ENCODE measurements around the gene GABRG3. TPM values are rescaled to one million over a fixed set of nuclear protein-coding genes. Genes with fewer than 3 reads are reported as not detected.

GABRG3 gene
- total and polyA plus RNA-seq, 11 donors: not detected

GRCh38 chr15:27254801-27255200 lies 283.8 kb downstream of the GABRG3 start:
- DNase-seq: no peak
- Histone ChIP-seq H3K4me1 (no peaks in the 10 kb centered on the region), H3K4me3 (no peak overlapping the region), H3K27me3 (peaks cover 0 to 13% (median 0%) of the 10 kb centered on the region in 9 donors), H3K36me3 (no peaks in the 10 kb centered on the region), H3K9me3 (no peaks in the 10 kb centered on the region), H3K27ac (no peak overlapping the region)
- no peak for ATAC-seq
- intact Hi-C loops (cut with DNase I): no loop called here
- WGBS, 4 donors: 59 to 83% (median 67%) methylated on average over 2 to 3 of the region's 3 CpGs
- TF ChIP-seq POLR2A (IDR thresholded peaks at IDR 0.05): no peak

GRCh38 chr15:27256446-27256845 lies 285.5 kb downstream of the GABRG3 start:
- 78 to 84% (median 82%) methylated on average over 5 of the region's 5 CpGs for WGBS, 4 donors
- Histone ChIP-seq H3K27me3 (peaks cover 0 to 13% (median 0%) of the 10 kb centered on the region in 9 donors), H3K9me3 (no peaks in the 10 kb centered on the region), H3K4me1 (no peaks in the 10 kb centered on the region), H3K36me3 (no peaks in the 10 kb centered on the region), H3K4me3 (no peak overlapping the region), H3K27ac (no peak overlapping the region)
- no peak for TF ChIP-seq CTCF (IDR thresholded peaks at IDR 0.05)
- TF ChIP-seq POLR2A (IDR thresholded peaks at IDR 0.05): no peak
- ATAC-seq (no peak), DNase-seq (no peak)
- intact Hi-C loops (cut with DNase I): no loop called here

- 46 to 67% (median 51%) methylated on average over 4 of the region's 4 CpGs for WGBS, 4 donors
- Histone ChIP-seq H3K27ac (no peak overlapping the region), H3K4me3 (no peak overlapping the region), H3K9me3 (no peaks in the 10 kb centered on the region), H3K36me3 (no peaks in the 10 kb centered on the region), H3K4me1 (no peaks in the 10 kb centered on the region), H3K27me3 (peaks cover 0 to 5% (median 0%) of the 10 kb centered on the region in 9 donors)
- no peak for ATAC-seq
- TF ChIP-seq CTCF (IDR thresholded peaks at IDR 0.05) (no peak), POLR2A (IDR thresholded peaks at IDR 0.05) (no peak)
- intact Hi-C loops (cut with DNase I): no loop called here
- DNase-seq: no peak
These were observed 287.3 kb downstream of the GABRG3 start for GRCh38 chr15:27258287-27258686.

- 59 to 85% (median 71%) methylated on average over 4 of the region's 4 CpGs for WGBS, 4 donors
- H3K4me1 ChIP-seq: no peaks in the 10 kb centered on the region
- no peak overlapping the region for H3K4me3 ChIP-seq
- intact Hi-C loops (cut with DNase I): no loop called here
- H3K27ac ChIP-seq: no peak overlapping the region
- H3K9me3 ChIP-seq: peaks cover 0 to 3% (median 0%) of the 10 kb centered on the region in 12 donors
- ATAC-seq (no peak), DNase-seq (no peak)
- peaks cover 0 to 5% (median 0%) of the 10 kb centered on the region in 9 donors for H3K27me3 ChIP-seq
- TF ChIP-seq POLR2A (IDR thresholded peaks at IDR 0.05) (no peak), CTCF (IDR thresholded peaks at IDR 0.05) (no peak)
- H3K36me3 ChIP-seq: no peaks in the 10 kb centered on the region
These were observed 289.5 kb downstream of the GABRG3 start for GRCh38 chr15:27260523-27260922.

- Histone ChIP-seq H3K36me3 (no peaks in the 10 kb centered on the region), H3K27ac (no peak overlapping the region), H3K4me1 (no peaks in the 10 kb centered on the region), H3K4me3 (no peak overlapping the region), H3K27me3 (no peaks in the 10 kb centered on the region), H3K9me3 (peaks cover 0 to 15% (median 0%) of the 10 kb centered on the region in 12 donors)
- DNase-seq: no peak
- 54 to 61% (median 57%) methylated on average over 3 of the region's 3 CpGs for WGBS, 4 donors
- ATAC-seq: peak in 1 of 4 donors; percentile 15
- no peak for TF ChIP-seq CTCF (IDR thresholded peaks at IDR 0.05)
- intact Hi-C loops (cut with DNase I): no loop called here
These were observed 297.9 kb downstream of the GABRG3 start for GRCh38 chr15:27268923-27269322.

Measured in heart left ventricle (tissue), 16 donors.